A549 treated with CORT108297 at 1 μM for 4 hours (cell line): Measurements from ENCODE around the gene ABCA4. TPM values are rescaled to one million over a fixed set of nuclear protein-coding genes. Genes with fewer than 3 reads are reported as not detected.

Source experiments
- total RNA-seq: library from RNA; stranded (reverse); fragments of 200-300 nt; extraction: Qiagen RNA extraction; gene quantifications from 5 replicates; pipeline ENCODE4 v1.2.3, GENCODE V29; 2022

Gene ABCA4
- total RNA-seq, result 0.06 to 0.37 TPM (median 0.13 TPM) in 5 replicates

DNA sequence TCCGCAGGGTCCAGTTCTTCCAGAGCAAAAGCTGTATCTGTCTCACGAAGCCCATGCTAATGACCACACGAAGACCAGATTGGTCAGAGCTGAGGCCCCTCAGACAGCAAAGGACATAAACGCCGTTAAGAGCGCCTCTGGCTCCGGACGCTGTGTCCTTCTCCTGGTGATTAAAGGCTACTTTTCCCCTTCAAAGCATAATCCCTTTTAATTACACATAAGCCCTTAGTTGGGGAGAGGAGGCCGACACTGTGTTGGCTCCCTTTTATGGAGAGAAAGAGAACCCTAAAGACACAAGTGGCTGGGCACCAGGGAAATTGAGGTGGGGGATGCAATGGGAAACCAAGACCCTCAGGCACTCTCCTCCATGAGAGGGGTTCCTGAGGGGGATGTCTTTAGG lies at the start of gene ABCA4:
TSS of gene ABCA4 (minus strand) at position 158 of the 400 bp plus-strand sequence. CDS start at position 55, 103 bp downstream.

Other genes with a start within 250 kb of the ABCA4 start
- gene DNTTIP2, start 241.9 kb downstream of the ABCA4 start, total RNA-seq, result 37.2 to 54.2 TPM (median 41.4 TPM) in 5 replicates
- 96.3 to 114 TPM (median 111 TPM) in 5 replicates for gene GCLM, start 211.7 kb downstream of the ABCA4 start, total RNA-seq
- gene ARHGAP29, start 116.4 kb upstream of the ABCA4 start, total RNA-seq, result 12.7 to 17.4 TPM (median 14.5 TPM) in 5 replicates